ENCODE measurements around the gene DCBLD1. TPM values are rescaled to one million over a fixed set of nuclear protein-coding genes. Genes with fewer than 3 reads are reported as not detected.

DCBLD1 gene
- total and polyA plus RNA-seq, 9 of the 15 experiments (the other 6 are each of a cell fraction or from before 2014, with no cell fraction given) = 0.80 to 8.5 (median 6.8) TPM

DNA sequence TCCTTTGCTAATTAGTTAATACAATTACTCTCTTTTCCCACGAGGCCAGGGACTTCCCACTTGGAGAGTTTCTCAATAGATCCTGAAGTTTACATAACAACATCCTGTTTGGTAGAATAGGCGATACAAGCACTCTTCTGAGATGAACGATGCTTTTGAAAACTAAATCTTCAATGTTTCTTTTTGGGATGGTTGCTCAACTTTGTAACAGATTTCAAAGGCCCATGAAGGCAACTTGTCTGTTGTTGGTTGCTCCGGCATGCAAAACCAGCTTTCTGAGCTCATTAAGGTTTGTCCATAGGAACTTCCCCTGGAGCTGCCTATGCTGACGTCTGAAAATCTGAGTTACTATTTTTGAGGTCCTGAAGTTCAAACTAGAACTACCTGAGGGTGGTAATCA lies 30.8 kb upstream of the DCBLD1 start:
- BruUV-seq (replicated peaks) = no TSS peak
- Histone ChIP-seq H3K4me3 (no peak overlapping the region), H3K36me3 (ENCODE audit: control insufficient read depth, insufficient read depth, low read length) (no peaks in the 10 kb centered on the region), H4K20me1 (replicated peaks; ENCODE audit: control insufficient read depth, insufficient read depth, low read length) (no peaks in the 10 kb centered on the region), H3K9me3 (replicated peaks; ENCODE audit: control insufficient read depth, insufficient read depth, low read depth, low read length) (no peaks in the 10 kb centered on the region), H3K4me1 (replicated peaks in 1 of 2; ENCODE audit: control insufficient read depth in 2 of 2, insufficient read depth in 2 of 2, low read length in 2 of 2) (no peaks in the 10 kb centered on the region), H3K4me2 (ENCODE audit: insufficient read depth, low read length) (no peak overlapping the region), H3K79me2 (ENCODE audit: control insufficient read depth, insufficient read depth, low read length) (no peaks in the 10 kb centered on the region), H3K9me1 (ENCODE audit: control insufficient read depth, insufficient read depth, low read length) (peaks cover 2% of the 10 kb centered on the region), H3K27ac (ENCODE audit: extremely low read depth, low read depth, low read length) (no peak overlapping the region), H3K27me3 (ENCODE audit: control insufficient read depth in 2 of 2, insufficient read depth in 2 of 2, low read length in 2 of 2) (peaks cover 5 to 15% of the 10 kb centered on the region in 2 experiments; a peak in 3 of 5 replicates), H2AFZ (ENCODE audit: low read depth, low read length) (no peak overlapping the region), H3K9ac (ENCODE audit: insufficient read depth in 1 of 2, low read depth in 2 of 2, low read length in 2 of 2) (no peak overlapping the region)
- no peak for FAIRE-seq
- ChIA-PET CTCF (ENCODE audit: low intra/inter-chr PET ratio) (no interaction called here), POLR2A (interaction anchor here (0.6 kb wide), 1 partner anchor 94 kb away, joined by 3 read pairs; no protein-coding TSS in a partner anchor)
- DNase-seq (ENCODE audit: extremely low read depth in 1 of 4, low spot score in 3 of 4) = no peak
- ATAC-seq = no peak
- TF ChIP-seq, protein P1, sequence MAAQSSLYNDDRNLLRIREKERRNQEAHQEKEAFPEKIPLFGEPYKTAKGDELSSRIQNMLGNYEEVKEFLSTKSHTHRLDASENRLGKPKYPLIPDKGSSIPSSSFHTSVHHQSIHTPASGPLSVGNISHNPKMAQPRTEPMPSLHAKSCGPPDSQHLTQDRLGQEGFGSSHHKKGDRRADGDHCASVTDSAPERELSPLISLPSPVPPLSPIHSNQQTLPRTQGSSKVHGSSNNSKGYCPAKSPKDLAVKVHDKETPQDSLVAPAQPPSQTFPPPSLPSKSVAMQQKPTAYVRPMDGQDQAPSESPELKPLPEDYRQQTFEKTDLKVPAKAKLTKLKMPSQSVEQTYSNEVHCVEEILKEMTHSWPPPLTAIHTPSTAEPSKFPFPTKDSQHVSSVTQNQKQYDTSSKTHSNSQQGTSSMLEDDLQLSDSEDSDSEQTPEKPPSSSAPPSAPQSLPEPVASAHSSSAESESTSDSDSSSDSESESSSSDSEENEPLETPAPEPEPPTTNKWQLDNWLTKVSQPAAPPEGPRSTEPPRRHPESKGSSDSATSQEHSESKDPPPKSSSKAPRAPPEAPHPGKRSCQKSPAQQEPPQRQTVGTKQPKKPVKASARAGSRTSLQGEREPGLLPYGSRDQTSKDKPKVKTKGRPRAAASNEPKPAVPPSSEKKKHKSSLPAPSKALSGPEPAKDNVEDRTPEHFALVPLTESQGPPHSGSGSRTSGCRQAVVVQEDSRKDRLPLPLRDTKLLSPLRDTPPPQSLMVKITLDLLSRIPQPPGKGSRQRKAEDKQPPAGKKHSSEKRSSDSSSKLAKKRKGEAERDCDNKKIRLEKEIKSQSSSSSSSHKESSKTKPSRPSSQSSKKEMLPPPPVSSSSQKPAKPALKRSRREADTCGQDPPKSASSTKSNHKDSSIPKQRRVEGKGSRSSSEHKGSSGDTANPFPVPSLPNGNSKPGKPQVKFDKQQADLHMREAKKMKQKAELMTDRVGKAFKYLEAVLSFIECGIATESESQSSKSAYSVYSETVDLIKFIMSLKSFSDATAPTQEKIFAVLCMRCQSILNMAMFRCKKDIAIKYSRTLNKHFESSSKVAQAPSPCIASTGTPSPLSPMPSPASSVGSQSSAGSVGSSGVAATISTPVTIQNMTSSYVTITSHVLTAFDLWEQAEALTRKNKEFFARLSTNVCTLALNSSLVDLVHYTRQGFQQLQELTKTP (IDR thresholded peaks at IDR 0.05; ENCODE audit: low read depth in 1 of 2, partially characterized antibody in 2 of 2) = no peak
- TF ChIP-seq, protein P2, sequence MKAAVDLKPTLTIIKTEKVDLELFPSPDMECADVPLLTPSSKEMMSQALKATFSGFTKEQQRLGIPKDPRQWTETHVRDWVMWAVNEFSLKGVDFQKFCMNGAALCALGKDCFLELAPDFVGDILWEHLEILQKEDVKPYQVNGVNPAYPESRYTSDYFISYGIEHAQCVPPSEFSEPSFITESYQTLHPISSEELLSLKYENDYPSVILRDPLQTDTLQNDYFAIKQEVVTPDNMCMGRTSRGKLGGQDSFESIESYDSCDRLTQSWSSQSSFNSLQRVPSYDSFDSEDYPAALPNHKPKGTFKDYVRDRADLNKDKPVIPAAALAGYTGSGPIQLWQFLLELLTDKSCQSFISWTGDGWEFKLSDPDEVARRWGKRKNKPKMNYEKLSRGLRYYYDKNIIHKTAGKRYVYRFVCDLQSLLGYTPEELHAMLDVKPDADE (conservative IDR thresholded peaks at IDR 0.05; ENCODE audit: control insufficient read depth, low read depth, low read length) = no peak
- no peak for TF ChIP-seq FUS (optimal IDR thresholded peaks at IDR 0.05; ENCODE audit: low read depth, low read length)
- intact Hi-C loops (cut with micrococcal nuclease) = loop anchor here (10.0 kb wide), 1 partner anchor 323 kb away; no protein-coding TSS in a partner anchor
- in situ Hi-C loops (cut with MboI) = loop anchor here (5.0 to 10.0 kb wide), 2 partner anchors 103 to 151 kb away; partner anchors contain the start of gene GOPC
- 2% methylated on average over 5 of the region's 5 CpGs for WGBS (ENCODE audit: insufficient coverage, low coverage, missing lambda C conversion rate)
